Neutrophil (primary cell): ENCODE data around the gene RALGAPA2.
"Not testable (repeated sequence)": the region's sequence is repeated elsewhere in the genome, so short reads cannot be mapped to it uniquely, and the experiment has no call there.

ENCODE experiments used
- H3K27ac ChIP-seq: fragments of 200-600 bp; sonication (generic); 2 replicates; pipeline ENCODE4 v1.5.1; 2016; ENCODE audit warnings: mild to moderate bottlenecking, moderate library complexity
- H3K27me3 ChIP-seq: fragments of 200-600 bp; sonication (generic); 2 replicates; pipeline ENCODE4 v1.6.0; 2016; ENCODE audit warnings: mild to moderate bottlenecking
- H3K36me3 ChIP-seq: fragments of 200-600 bp; sonication (generic); 2 replicates; pipeline ENCODE4 v1.5.1; 2017
- H3K4me1 ChIP-seq, 2 experiments: fragments of 200-600 bp in 1 of 2; sonication (generic) in 1 of 2; 1 replicate in 1 of 2; 2 replicates in 1 of 2; pipeline versions ENCODE4 v1.5.1 to v1.6.1; 2013 to 2016; ENCODE audit warnings: low read depth in 1 of 2, low read length in 1 of 2, mild to moderate bottlenecking in 1 of 2, moderate library complexity in 1 of 2; ENCODE audit not compliant: control insufficient read depth in 1 of 2, insufficient read depth in 1 of 2
- H3K4me3 ChIP-seq, 2 experiments: fragments of 200-600 bp in 1 of 2; sonication (generic) in 1 of 2; 1 replicate in 1 of 2; 2 replicates in 1 of 2; pipeline ENCODE4 v1.5.1; 2013 to 2016; ENCODE audit warnings: low read depth in 1 of 2, low read length in 1 of 2, mild to moderate bottlenecking in 1 of 2, moderate library complexity in 1 of 2
- H3K9me3 ChIP-seq: fragments of 200-600 bp; sonication (generic); 2 replicates; pipeline ENCODE4 v1.5.1; 2016
- CTCF ChIP-seq: fragments of 200-600 bp; sonication (generic); IDR thresholded peaks from 2 replicates; pipeline ENCODE4 v1.5.1; 2016; ENCODE audit warnings: antibody characterized with exemption

Gene RALGAPA2

GRCh38 chr20:20549267-20549612 lies 163.2 kb downstream of the RALGAPA2 start:
- peaks cover 0 to 7% of the 10 kb centered on the region in 2 experiments for H3K4me1 ChIP-seq
- H3K27ac ChIP-seq: no peak overlapping the region
- H3K4me3 ChIP-seq: no peak overlapping the region
- no peaks in the 10 kb centered on the region for H3K27me3 ChIP-seq
- no peak for TF ChIP-seq CTCF
- H3K36me3 ChIP-seq: peaks cover 49% of the 10 kb centered on the region
- no peaks in the 10 kb centered on the region for H3K9me3 ChIP-seq

- H3K4me3 ChIP-seq: no peak overlapping the region
- peaks cover 0 to 7% of the 10 kb centered on the region in 2 experiments for H3K4me1 ChIP-seq
- H3K36me3 ChIP-seq: peaks cover 50% of the 10 kb centered on the region
- no peak for TF ChIP-seq CTCF
- H3K27ac ChIP-seq: no peak overlapping the region
- no peaks in the 10 kb centered on the region for H3K27me3 ChIP-seq
- no peaks in the 10 kb centered on the region for H3K9me3 ChIP-seq
Observed at GRCh38 chr20:20548527-20549266, 163.7 kb downstream of the RALGAPA2 start.

GRCh38 chr20:20547876-20548266 lies 164.6 kb downstream of the RALGAPA2 start:
- Histone ChIP-seq H3K27me3 (no peaks in the 10 kb centered on the region), H3K4me3 (no peak overlapping the region), H3K9me3 (no peaks in the 10 kb centered on the region), H3K36me3 (peaks cover 50% of the 10 kb centered on the region), H3K27ac (no peak overlapping the region), H3K4me1 (peaks cover 0 to 7% of the 10 kb centered on the region in 2 experiments)
- TF ChIP-seq CTCF: no peak

- Histone ChIP-seq H3K27me3 (no peaks in the 10 kb centered on the region), H3K36me3 (peaks cover 50% of the 10 kb centered on the region), H3K27ac (no peak overlapping the region), H3K4me3 (no peak overlapping the region), H3K9me3 (no peaks in the 10 kb centered on the region), H3K4me1 (peaks cover 0 to 7% of the 10 kb centered on the region in 2 experiments)
- TF ChIP-seq CTCF: no peak
Observed at GRCh38 chr20:20547221-20547875, 165.1 kb downstream of the RALGAPA2 start.

GRCh38 chr20:20546402-20546801 lies 166.0 kb downstream of the RALGAPA2 start:
- no peaks in the 10 kb centered on the region for H3K27me3 ChIP-seq
- peaks cover 47% of the 10 kb centered on the region for H3K36me3 ChIP-seq
- no peak for TF ChIP-seq CTCF
- no peak overlapping the region for H3K27ac ChIP-seq
- no peaks in the 10 kb centered on the region for H3K9me3 ChIP-seq
- H3K4me1 ChIP-seq: peaks cover 0 to 7% of the 10 kb centered on the region in 2 experiments
- no peak overlapping the region for H3K4me3 ChIP-seq

- H3K4me3 ChIP-seq, H3K4me1 ChIP-seq, H3K27me3 ChIP-seq, H3K27ac ChIP-seq, H3K9me3 ChIP-seq: not testable (repeated sequence)
- H3K36me3 ChIP-seq: peaks cover 56% of the 10 kb centered on the region
Observed at GRCh38 chr20:20543348-20543747, 169.1 kb downstream of the RALGAPA2 start.
